Caco-2 (cell line): Measurements from ENCODE around the gene CMYA5. TPM values are rescaled to one million over a fixed set of nuclear protein-coding genes. Genes with fewer than 3 reads are reported as not detected.

ENCODE experiments used
- BruUV-seq: library from RNA; stranded (reverse); fragments of 400-500 nt; replicated peaks from 2 replicates; lab custom pipeline; 2021; lab: Mats Ljungman, UMichigan
- CTCF ChIA-PET: fragments of 300-600 bp; sonication (Branson Sonifier 250); formaldehyde crosslinking; loops from one replicate; lab custom pipeline; 2022; ENCODE audit warnings: antibody characterized with exemption; lab: Charles Lee
- POLR2A ChIA-PET: fragments of 300-600 bp; sonication (Branson Sonifier 250); formaldehyde crosslinking; loops from one replicate; lab custom pipeline; 2022; ENCODE audit warnings: antibody characterized with exemption; lab: Charles Lee
- DNase-seq, 2 experiments: peaks; one replicate each; pipeline versions ENCODE4 v3.0.0 to v3.0.0-alpha.2; 2020 to 2022
- H3K27me3 ChIP-seq: replicated peaks from 2 replicates; pipeline ENCODE4 v1.6.0; 2011; ENCODE audit warnings: low read length; ENCODE audit not compliant: control insufficient read depth, insufficient read depth
- H3K36me3 ChIP-seq: 2 replicates; pipeline ENCODE4 v1.5.1; 2011; ENCODE audit warnings: low read length; ENCODE audit not compliant: control insufficient read depth, insufficient read depth
- H3K4me1 ChIP-seq: fragments of 250-450 bp; sonication (Bioruptor Pico); 2 replicates; pipeline ENCODE4 v1.5.1; 2020; ENCODE audit warnings: mild to moderate bottlenecking
- H3K4me3 ChIP-seq: 2 replicates; pipeline ENCODE4 v1.5.1; 2011; ENCODE audit warnings: low read depth, mild to moderate bottlenecking, control low read depth, low read length
- H3K9me3 ChIP-seq: fragments of 250-450 bp; sonication (Bioruptor Pico); 2 replicates; pipeline ENCODE4 v1.5.1; 2020; ENCODE audit warnings: mild to moderate bottlenecking, moderate library complexity
- H3K27ac Mint-ChIP-seq: one replicate; pipeline ENCODE4 v1.8.0; 2022; ENCODE audit warnings: mixed read lengths; ENCODE audit not compliant: unreplicated experiment
- H3K27me3 Mint-ChIP-seq: one replicate; pipeline ENCODE4 v1.8.0; 2022; ENCODE audit warnings: mixed read lengths; ENCODE audit not compliant: insufficient read depth, unreplicated experiment
- H3K36me3 Mint-ChIP-seq: one replicate; pipeline ENCODE4 v1.8.0; 2022; ENCODE audit warnings: mild to moderate bottlenecking, mixed read lengths; ENCODE audit not compliant: insufficient read depth, unreplicated experiment
- H3K4me1 Mint-ChIP-seq: one replicate; pipeline ENCODE4 v1.8.0; 2022; ENCODE audit warnings: low read depth, mixed read lengths; ENCODE audit not compliant: unreplicated experiment
- H3K4me3 Mint-ChIP-seq: one replicate; pipeline ENCODE4 v1.8.0; 2022; ENCODE audit warnings: mild to moderate bottlenecking, moderate library complexity, mixed read lengths; ENCODE audit not compliant: unreplicated experiment
- H3K9me3 Mint-ChIP-seq: one replicate; pipeline ENCODE4 v1.8.0; 2022; ENCODE audit warnings: mixed read lengths; ENCODE audit not compliant: unreplicated experiment
- intact Hi-C: fragments of 100-400 bp; cut with micrococcal nuclease; formaldehyde crosslinking; loops from one replicate; pipeline ENCODE4 v1.10.0; 2022; ENCODE audit not compliant: unreplicated experiment
- total RNA-seq: library from RNA; stranded (reverse); gene quantifications from 2 replicates; pipeline ENCODE4 v1.2.3, GENCODE V29; 2022
- TF ChIP-seq, protein P1 (sequence below), 2 experiments: fragments of 200-600 bp in 1 of 2; IDR thresholded peaks; 1 replicate in 1 of 2; 2 replicates in 1 of 2; pipeline versions ENCODE4 v1.5.1 to v1.8.0; 2011 to 2022; ENCODE audit warnings: antibody characterized with exemption in 1 of 2, control low read depth in 1 of 2, inconsistent platforms in 1 of 2, low read depth in 1 of 2, low read length in 1 of 2, mild to moderate bottlenecking in 1 of 2, moderate library complexity in 1 of 2; ENCODE audit not compliant: insufficient read depth in 1 of 2, severe bottlenecking in 1 of 2, unreplicated experiment in 1 of 2

The CMYA5 gene
- total RNA-seq, 1 experiment from 2014 or later = 0.39 TPM

DNA sequence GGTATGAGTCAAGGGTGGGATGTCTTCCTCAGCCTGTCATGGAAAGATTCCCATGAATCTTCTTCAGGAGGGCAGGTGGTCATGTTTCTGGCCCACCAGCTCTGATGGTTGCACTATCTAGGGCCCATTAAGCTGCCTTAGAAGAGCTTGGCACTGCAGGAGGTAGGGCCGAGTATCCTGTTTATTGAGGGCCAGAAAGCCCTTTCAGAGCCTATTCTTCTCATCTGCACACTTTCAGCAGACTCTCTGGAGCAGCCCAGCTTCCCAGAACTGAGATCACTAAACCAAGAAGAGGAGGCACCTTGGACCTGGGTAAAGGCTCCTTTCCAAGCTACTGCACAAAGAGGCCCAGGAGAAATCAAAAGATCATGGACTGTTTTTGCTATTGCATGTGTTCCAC, 154.9 kb downstream of the CMYA5 start:
- TF ChIP-seq, protein P1, sequence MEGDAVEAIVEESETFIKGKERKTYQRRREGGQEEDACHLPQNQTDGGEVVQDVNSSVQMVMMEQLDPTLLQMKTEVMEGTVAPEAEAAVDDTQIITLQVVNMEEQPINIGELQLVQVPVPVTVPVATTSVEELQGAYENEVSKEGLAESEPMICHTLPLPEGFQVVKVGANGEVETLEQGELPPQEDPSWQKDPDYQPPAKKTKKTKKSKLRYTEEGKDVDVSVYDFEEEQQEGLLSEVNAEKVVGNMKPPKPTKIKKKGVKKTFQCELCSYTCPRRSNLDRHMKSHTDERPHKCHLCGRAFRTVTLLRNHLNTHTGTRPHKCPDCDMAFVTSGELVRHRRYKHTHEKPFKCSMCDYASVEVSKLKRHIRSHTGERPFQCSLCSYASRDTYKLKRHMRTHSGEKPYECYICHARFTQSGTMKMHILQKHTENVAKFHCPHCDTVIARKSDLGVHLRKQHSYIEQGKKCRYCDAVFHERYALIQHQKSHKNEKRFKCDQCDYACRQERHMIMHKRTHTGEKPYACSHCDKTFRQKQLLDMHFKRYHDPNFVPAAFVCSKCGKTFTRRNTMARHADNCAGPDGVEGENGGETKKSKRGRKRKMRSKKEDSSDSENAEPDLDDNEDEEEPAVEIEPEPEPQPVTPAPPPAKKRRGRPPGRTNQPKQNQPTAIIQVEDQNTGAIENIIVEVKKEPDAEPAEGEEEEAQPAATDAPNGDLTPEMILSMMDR (IDR thresholded peaks at IDR 0.05; ENCODE audit: insufficient read depth in 1 of 2, low read depth in 1 of 2, low read length in 1 of 2, severe bottlenecking in 1 of 2, unreplicated experiment in 1 of 2) = no peak
- no TSS peak for BruUV-seq

DNA sequence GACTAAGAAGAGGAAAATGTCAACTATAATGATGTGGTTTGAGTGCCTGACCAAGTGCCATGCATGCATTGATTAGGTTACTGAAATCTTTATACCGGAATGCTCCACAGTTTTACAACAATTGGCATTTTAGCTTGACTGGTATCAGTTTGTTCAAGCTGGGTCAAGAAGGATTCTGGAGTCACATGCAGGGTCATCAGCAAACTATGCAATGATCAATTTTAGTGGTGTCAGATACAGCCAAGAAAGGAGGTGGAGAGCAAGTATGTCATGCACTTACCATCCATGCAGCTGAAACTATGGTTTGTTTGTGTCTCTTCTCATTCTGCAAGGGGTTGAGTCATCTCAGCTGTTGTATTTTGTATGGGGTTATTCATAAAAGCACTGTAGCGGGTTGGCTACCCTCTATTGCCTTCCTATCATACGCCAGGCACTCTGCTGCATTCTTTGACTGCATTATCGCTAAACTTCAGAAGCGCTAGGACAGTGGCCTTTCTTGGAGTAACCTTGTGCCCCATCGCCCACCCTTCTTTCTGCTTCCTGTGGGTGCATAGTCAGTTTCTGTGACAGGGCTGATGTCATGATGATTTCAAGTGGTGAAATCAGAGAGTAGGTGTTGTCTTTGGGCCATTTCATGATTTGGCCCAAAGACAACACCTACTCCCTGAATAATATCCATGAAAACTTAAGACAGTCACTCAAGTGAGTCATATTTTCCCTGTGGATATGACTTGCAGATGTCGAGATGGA, 156.0 kb downstream of the CMYA5 start:
- Histone ChIP-seq H3K36me3 (no peaks in the 10 kb centered on the region), H3K9me3 (no peaks in the 10 kb centered on the region), H3K4me3 (no peak overlapping the region), H3K27me3 (no peaks in the 10 kb centered on the region), H3K4me1 (no peaks in the 10 kb centered on the region)
- Mint-ChIP-seq H3K27me3 (peaks cover 6% of the 10 kb centered on the region), H3K27ac (no peak overlapping the region), H3K4me3 (no peak overlapping the region), H3K9me3 (no peaks in the 10 kb centered on the region), H3K4me1 (no peaks in the 10 kb centered on the region), H3K36me3 (no peaks in the 10 kb centered on the region)
- intact Hi-C loops = no loop called here
- no peak for DNase-seq
- TF ChIP-seq, protein P1 (IDR thresholded peaks at IDR 0.05; ENCODE audit: insufficient read depth in 1 of 2, low read depth in 1 of 2, low read length in 1 of 2, severe bottlenecking in 1 of 2, unreplicated experiment in 1 of 2) = no peak
- CTCF ChIA-PET = no interaction called here
- POLR2A ChIA-PET = no interaction called here
- no TSS peak for BruUV-seq

More for the DNA sequence above, 154.9 kb downstream of the CMYA5 start:
- no peaks in the 10 kb centered on the region for H3K4me1 Mint-ChIP-seq
- Histone ChIP-seq H3K4me1 (no peaks in the 10 kb centered on the region), H3K9me3 (no peaks in the 10 kb centered on the region), H3K4me3 (no peak overlapping the region), H3K27me3 (no peaks in the 10 kb centered on the region), H3K36me3 (no peaks in the 10 kb centered on the region)
- no peaks in the 10 kb centered on the region for H3K9me3 Mint-ChIP-seq
- CTCF ChIA-PET = no interaction called here
- peaks cover 10% of the 10 kb centered on the region for H3K27me3 Mint-ChIP-seq
- no peak overlapping the region for H3K27ac Mint-ChIP-seq
- intact Hi-C loops = no loop called here
- DNase-seq = no peak
- H3K4me3 Mint-ChIP-seq = no peak overlapping the region
- POLR2A ChIA-PET = no interaction called here
- H3K36me3 Mint-ChIP-seq = no peaks in the 10 kb centered on the region

DNA sequence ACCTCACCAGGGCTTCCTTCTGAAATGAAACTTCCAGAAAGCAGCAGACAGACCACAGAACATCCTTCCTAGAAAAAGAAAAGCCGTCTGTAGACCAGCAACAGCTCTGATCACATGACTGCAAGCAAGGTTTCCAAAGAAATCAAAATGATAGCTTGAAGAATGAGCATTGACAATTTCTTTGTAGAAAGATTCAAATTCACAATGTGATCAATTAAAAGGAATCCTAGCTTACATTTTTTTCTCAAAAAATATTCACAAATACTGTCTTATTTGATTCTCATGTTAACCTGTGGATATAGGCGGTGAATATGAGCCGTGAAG, 156.5 kb downstream of the CMYA5 start:
- Histone ChIP-seq H3K27me3 (no peaks in the 10 kb centered on the region), H3K36me3 (no peaks in the 10 kb centered on the region), H3K9me3 (no peaks in the 10 kb centered on the region), H3K4me3 (no peak overlapping the region), H3K4me1 (no peaks in the 10 kb centered on the region)
- Mint-ChIP-seq H3K9me3 (no peaks in the 10 kb centered on the region), H3K4me1 (no peaks in the 10 kb centered on the region), H3K36me3 (no peaks in the 10 kb centered on the region), H3K27me3 (peaks cover 5% of the 10 kb centered on the region), H3K27ac (no peak overlapping the region), H3K4me3 (no peak overlapping the region)
- POLR2A ChIA-PET = no interaction called here
- no TSS peak for BruUV-seq
- TF ChIP-seq, protein P1 (IDR thresholded peaks at IDR 0.05; ENCODE audit: insufficient read depth in 1 of 2, low read depth in 1 of 2, low read length in 1 of 2, severe bottlenecking in 1 of 2, unreplicated experiment in 1 of 2) = no peak
- intact Hi-C loops = no loop called here
- CTCF ChIA-PET = no interaction called here
- DNase-seq = no peak
